DOHH2 (cell line): ENCODE measurements around the gene TANGO2.

ENCODE experiments used
- H3F3A ChIP-seq: fragments of 200-600 bp; sonication (generic), shearing (Covaris generic); 2 replicates; pipeline ENCODE4 v1.6.0; 2016; ENCODE audit warnings: antibody characterized with exemption, mild to moderate bottlenecking; ENCODE audit not compliant: control insufficient read depth, insufficient read depth
- H3K27ac ChIP-seq: fragments of 200-600 bp; sonication (generic); 2 replicates; pipeline ENCODE4 v1.5.1; 2014; ENCODE audit warnings: low read depth, mild to moderate bottlenecking, low read length, moderate library complexity
- H3K27me3 ChIP-seq: fragments of 200-600 bp; sonication (generic); 2 replicates; pipeline ENCODE4 v1.6.1; 2014; ENCODE audit warnings: mild to moderate bottlenecking, low read length, mixed read lengths; ENCODE audit not compliant: control insufficient read depth
- H3K36me3 ChIP-seq: fragments of 200-600 bp; sonication (generic); 2 replicates; pipeline ENCODE4 v1.6.1; 2014; ENCODE audit warnings: mild to moderate bottlenecking, low read length, moderate library complexity, mixed read lengths; ENCODE audit not compliant: control insufficient read depth
- H3K4me1 ChIP-seq: fragments of 200-600 bp; sonication (generic); 2 replicates; pipeline ENCODE4 v1.6.1; 2014; ENCODE audit warnings: mild to moderate bottlenecking, low read length, mixed read lengths; ENCODE audit not compliant: control insufficient read depth
- H3K4me2 ChIP-seq: fragments of 200-600 bp; sonication (generic); 2 replicates; pipeline ENCODE4 v1.6.0; 2014; ENCODE audit warnings: mild to moderate bottlenecking, low read length, moderate library complexity
- H3K4me3 ChIP-seq: fragments of 200-600 bp; sonication (generic); 2 replicates; pipeline ENCODE4 v1.5.1; 2014; ENCODE audit warnings: mild to moderate bottlenecking, low read length, mixed read lengths
- H3K79me2 ChIP-seq: fragments of 200-600 bp; sonication (generic); 2 replicates; pipeline ENCODE4 v1.6.1; 2014; ENCODE audit warnings: mild to moderate bottlenecking, low read length, mixed read lengths; ENCODE audit not compliant: control insufficient read depth
- H3K9me2 ChIP-seq: fragments of 200-600 bp; sonication (generic); replicated peaks from 2 replicates; pipeline ENCODE4 v1.6.1; 2014; ENCODE audit warnings: mild to moderate bottlenecking, low read length, mixed read lengths; ENCODE audit not compliant: control insufficient read depth
- H3K9me3 ChIP-seq: fragments of 200-600 bp; sonication (generic); 2 replicates; pipeline ENCODE4 v1.6.1; 2014; ENCODE audit warnings: antibody characterized with exemption, low read length, mixed read lengths; ENCODE audit not compliant: control insufficient read depth, insufficient read depth
- H4K20me1 ChIP-seq: fragments of 200-600 bp; sonication (generic); 2 replicates; pipeline ENCODE4 v1.6.0; 2014; ENCODE audit warnings: low read depth, mild to moderate bottlenecking, antibody characterized with exemption, low read length, moderate library complexity; ENCODE audit not compliant: control insufficient read depth, insufficient read depth
- EZH2phosphoT487 ChIP-seq: fragments of 200-600 bp; sonication (generic); IDR thresholded peaks from 2 replicates; pipeline ENCODE4 v1.6.1; 2017; ENCODE audit warnings: borderline replicate concordance, mild to moderate bottlenecking, antibody characterized with exemption, low read length, moderate library complexity, mixed read lengths
- TF ChIP-seq, protein P1 (sequence below): fragments of 200-600 bp; sonication (generic); IDR thresholded peaks from one replicate; pipeline ENCODE4 v1.5.1; 2014; ENCODE audit warnings: antibody characterized with exemption, mild to moderate bottlenecking, low read depth, low read length; ENCODE audit not compliant: poor library complexity, severe bottlenecking

TANGO2 gene

GRCh38 chr22:20111689-20112622 is 91.0 kb downstream of the TANGO2 start:
- H3K36me3 ChIP-seq = peaks cover 95% of the 10 kb centered on the region
- peaks cover 13% of the 10 kb centered on the region for H3F3A ChIP-seq
- TF ChIP-seq, protein P1, sequence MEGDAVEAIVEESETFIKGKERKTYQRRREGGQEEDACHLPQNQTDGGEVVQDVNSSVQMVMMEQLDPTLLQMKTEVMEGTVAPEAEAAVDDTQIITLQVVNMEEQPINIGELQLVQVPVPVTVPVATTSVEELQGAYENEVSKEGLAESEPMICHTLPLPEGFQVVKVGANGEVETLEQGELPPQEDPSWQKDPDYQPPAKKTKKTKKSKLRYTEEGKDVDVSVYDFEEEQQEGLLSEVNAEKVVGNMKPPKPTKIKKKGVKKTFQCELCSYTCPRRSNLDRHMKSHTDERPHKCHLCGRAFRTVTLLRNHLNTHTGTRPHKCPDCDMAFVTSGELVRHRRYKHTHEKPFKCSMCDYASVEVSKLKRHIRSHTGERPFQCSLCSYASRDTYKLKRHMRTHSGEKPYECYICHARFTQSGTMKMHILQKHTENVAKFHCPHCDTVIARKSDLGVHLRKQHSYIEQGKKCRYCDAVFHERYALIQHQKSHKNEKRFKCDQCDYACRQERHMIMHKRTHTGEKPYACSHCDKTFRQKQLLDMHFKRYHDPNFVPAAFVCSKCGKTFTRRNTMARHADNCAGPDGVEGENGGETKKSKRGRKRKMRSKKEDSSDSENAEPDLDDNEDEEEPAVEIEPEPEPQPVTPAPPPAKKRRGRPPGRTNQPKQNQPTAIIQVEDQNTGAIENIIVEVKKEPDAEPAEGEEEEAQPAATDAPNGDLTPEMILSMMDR = no peak
- TF ChIP-seq EZH2phosphoT487 = no peak
- no peaks in the 10 kb centered on the region for H4K20me1 ChIP-seq
- H3K79me2 ChIP-seq = peaks cover 33% of the 10 kb centered on the region
- peak overlapping the region; percentile 3; the same call in 1 of the 2 replicates for H3K27ac ChIP-seq
- no peak overlapping the region for H3K4me3 ChIP-seq
- H3K9me3 ChIP-seq = no peaks in the 10 kb centered on the region
- no peaks in the 10 kb centered on the region for H3K9me2 ChIP-seq
- no peaks in the 10 kb centered on the region for H3K27me3 ChIP-seq
- peaks cover 15% of the 10 kb centered on the region for H3K4me1 ChIP-seq
- no peak overlapping the region for H3K4me2 ChIP-seq

- no peak overlapping the region for H3K4me2 ChIP-seq
- H3K4me3 ChIP-seq = no peak overlapping the region
- H3K27me3 ChIP-seq = no peaks in the 10 kb centered on the region
- H3K9me3 ChIP-seq = no peaks in the 10 kb centered on the region
- no peak for TF ChIP-seq EZH2phosphoT487
- TF ChIP-seq, protein P1 = no peak
- no peaks in the 10 kb centered on the region for H4K20me1 ChIP-seq
- no peaks in the 10 kb centered on the region for H3K9me2 ChIP-seq
- H3K79me2 ChIP-seq = peaks cover 36% of the 10 kb centered on the region
- H3K27ac ChIP-seq = no peak overlapping the region
- H3K36me3 ChIP-seq = peaks cover 89% of the 10 kb centered on the region
- H3F3A ChIP-seq = peaks cover 13% of the 10 kb centered on the region
- peaks cover 15% of the 10 kb centered on the region for H3K4me1 ChIP-seq
Observed at GRCh38 chr22:20112623-20113511, 92.0 kb downstream of the TANGO2 start.

GRCh38 chr22:20113551-20114310 is 92.8 kb downstream of the TANGO2 start:
- TF ChIP-seq, protein P1 = no peak
- TF ChIP-seq EZH2phosphoT487 = no peak
- Histone ChIP-seq H3K9me3 (no peaks in the 10 kb centered on the region), H3K4me1 (peaks cover 18% of the 10 kb centered on the region), H3K27me3 (no peaks in the 10 kb centered on the region), H4K20me1 (no peaks in the 10 kb centered on the region), H3K27ac (no peak overlapping the region), H3K36me3 (peaks cover 89% of the 10 kb centered on the region), H3K9me2 (no peaks in the 10 kb centered on the region), H3K4me3 (no peak overlapping the region), H3F3A (peaks cover 13% of the 10 kb centered on the region), H3K4me2 (no peak overlapping the region), H3K79me2 (peaks cover 45% of the 10 kb centered on the region)
